K562 (cell line): ENCODE data around the gene LYPD5.

Experiments
- NUFIP1 ChIP-seq: fragments of 450-650 bp; IDR thresholded peaks from 2 replicates; pipeline ENCODE4 v1.6.1; 2018; ENCODE audit not compliant: partially characterized antibody
- ZNF143 ChIP-seq: sonication (generic); formaldehyde crosslinking; IDR thresholded peaks from 2 replicates; pipeline ENCODE4 v1.9.0; 2022; ENCODE audit warnings: mild to moderate bottlenecking, missing genetic modification reagents
- ZNF24 ChIP-seq: fragments of 450-650 bp; IDR thresholded peaks from 2 replicates; pipeline ENCODE4 v1.6.1; 2016
- TF ChIP-seq, protein P1 (sequence below), 3 experiments: IDR thresholded peaks in 2 of 3; conservative IDR thresholded peaks in 1 of 3; 2 replicates each; pipeline ENCODE4 v1.5.1; 2011 to 2012; ENCODE audit warnings: low read length in 3 of 3, mild to moderate bottlenecking in 3 of 3, control low read depth in 2 of 3, improper control_type of control experiment in 1 of 3, inconsistent platforms in 1 of 3, low read depth in 1 of 3, mixed read lengths in 1 of 3, moderate library complexity in 1 of 3; ENCODE audit not compliant: insufficient read depth in 2 of 3

- no peak for TF ChIP-seq ZNF143 (CRISPR knock-in tag)
- TF ChIP-seq NUFIP1: no peak
- no peak for TF ChIP-seq ZNF24
- TF ChIP-seq, protein P1, sequence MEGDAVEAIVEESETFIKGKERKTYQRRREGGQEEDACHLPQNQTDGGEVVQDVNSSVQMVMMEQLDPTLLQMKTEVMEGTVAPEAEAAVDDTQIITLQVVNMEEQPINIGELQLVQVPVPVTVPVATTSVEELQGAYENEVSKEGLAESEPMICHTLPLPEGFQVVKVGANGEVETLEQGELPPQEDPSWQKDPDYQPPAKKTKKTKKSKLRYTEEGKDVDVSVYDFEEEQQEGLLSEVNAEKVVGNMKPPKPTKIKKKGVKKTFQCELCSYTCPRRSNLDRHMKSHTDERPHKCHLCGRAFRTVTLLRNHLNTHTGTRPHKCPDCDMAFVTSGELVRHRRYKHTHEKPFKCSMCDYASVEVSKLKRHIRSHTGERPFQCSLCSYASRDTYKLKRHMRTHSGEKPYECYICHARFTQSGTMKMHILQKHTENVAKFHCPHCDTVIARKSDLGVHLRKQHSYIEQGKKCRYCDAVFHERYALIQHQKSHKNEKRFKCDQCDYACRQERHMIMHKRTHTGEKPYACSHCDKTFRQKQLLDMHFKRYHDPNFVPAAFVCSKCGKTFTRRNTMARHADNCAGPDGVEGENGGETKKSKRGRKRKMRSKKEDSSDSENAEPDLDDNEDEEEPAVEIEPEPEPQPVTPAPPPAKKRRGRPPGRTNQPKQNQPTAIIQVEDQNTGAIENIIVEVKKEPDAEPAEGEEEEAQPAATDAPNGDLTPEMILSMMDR (IDR thresholded peaks at IDR 0.05 in 2 of 3, conservative IDR thresholded peaks at IDR 0.05 in 1 of 3; ENCODE audit: insufficient read depth in 2 of 3, low read depth in 1 of 3, low read length in 3 of 3): no peak
These were observed 16.3 kb upstream of the LYPD5 start for GRCh38 chr19:43818500-43818899.
